IMR-90 (cell line): Measurements from ENCODE around the gene RNF215. TPM values are rescaled to one million over a fixed set of nuclear protein-coding genes. Genes with fewer than 3 reads are reported as not detected.

Source experiments
- ATAC-seq: fragments of 200-7000 bp; cut with Tn5 transposase; 2 replicates; pipeline ENCODE4 v1.9.1; 2020; ENCODE audit warnings: low read depth, mild to moderate bottlenecking, moderate library complexity
- BruUV-seq: library from RNA; stranded (reverse); fragments of 400-500 nt; replicated peaks from 2 replicates; lab custom pipeline; 2021; lab: Mats Ljungman, UMichigan
- CTCF ChIA-PET: fragments of 300-600 bp; formaldehyde crosslinking; extraction: SDS; loops from one replicate; lab custom pipeline; 2021; ENCODE audit warnings: antibody characterized with exemption; lab: Yijun Ruan, JAX
- POLR2A ChIA-PET: fragments of 300-600 bp; sonication (Branson Sonifier 250); formaldehyde crosslinking; loops from one replicate; lab custom pipeline; 2022; ENCODE audit warnings: antibody characterized with exemption; ENCODE audit not compliant: unreplicated experiment; lab: Charles Lee
- DNase-seq: peaks from one replicate; pipeline ENCODE4 v3.0.0; 2013
- H2AFZ ChIP-seq: replicated peaks from 2 replicates; pipeline ENCODE3; 2013; ENCODE audit warnings: low read length, mild to moderate bottlenecking; ENCODE audit not compliant: poor library complexity
- H2AK5ac ChIP-seq: 2 replicates; pipeline ENCODE4 v1.6.1; 2013; ENCODE audit warnings: low read depth, low read length, inconsistent platforms
- H2AK9ac ChIP-seq: replicated peaks from 2 replicates; pipeline ENCODE3; 2013; ENCODE audit warnings: mild to moderate bottlenecking, low read depth, low read length, moderate library complexity; ENCODE audit not compliant: poor library complexity
- H2BK120ac ChIP-seq: 2 replicates; pipeline ENCODE4 v1.6.1; 2013; ENCODE audit warnings: low read depth, low read length, inconsistent platforms
- H2BK15ac ChIP-seq: 3 replicates; pipeline ENCODE4 v1.6.1; 2013; ENCODE audit warnings: low read depth, low read length, inconsistent platforms
- H2BK20ac ChIP-seq: 2 replicates; pipeline ENCODE4 v1.6.1; 2013; ENCODE audit warnings: low read depth, mild to moderate bottlenecking, inconsistent platforms, low read length, moderate library complexity
- H2BK5ac ChIP-seq: 2 replicates; pipeline ENCODE4 v1.6.1; 2013; ENCODE audit warnings: mild to moderate bottlenecking, low read depth, low read length, inconsistent platforms; ENCODE audit not compliant: poor library complexity, severe bottlenecking
- H3K14ac ChIP-seq: replicated peaks from 2 replicates; pipeline ENCODE4 v1.6.1; 2013; ENCODE audit warnings: low read depth, low read length, inconsistent platforms
- H3K18ac ChIP-seq: 2 replicates; pipeline ENCODE4 v1.6.1; 2013; ENCODE audit warnings: low read depth, low read length, control low read depth
- H3K23ac ChIP-seq: 2 replicates; pipeline ENCODE4 v1.6.1; 2013; ENCODE audit warnings: low read depth, low read length, inconsistent platforms
- H3K27ac ChIP-seq: 2 replicates; pipeline ENCODE4 v1.5.1; 2013; ENCODE audit warnings: mild to moderate bottlenecking, control low read depth, low read length; ENCODE audit not compliant: insufficient read depth
- H3K27me3 ChIP-seq: 2 replicates; pipeline ENCODE4 v1.6.1; 2013; ENCODE audit warnings: low read length; ENCODE audit not compliant: control insufficient read depth, insufficient read depth
- H3K36me3 ChIP-seq: 2 replicates; pipeline ENCODE4 v1.6.1; 2013; ENCODE audit warnings: low read length, mixed read lengths; ENCODE audit not compliant: control insufficient read depth, insufficient read depth
- H3K4ac ChIP-seq: 2 replicates; pipeline ENCODE4 v1.6.1; 2013; ENCODE audit warnings: low read depth, low read length, inconsistent platforms
- H3K4me1 ChIP-seq: 2 replicates; pipeline ENCODE4 v1.6.1; 2013; ENCODE audit warnings: low read length, mixed read lengths; ENCODE audit not compliant: control insufficient read depth, insufficient read depth
- H3K4me2 ChIP-seq: 2 replicates; pipeline ENCODE4 v1.6.1; 2013; ENCODE audit warnings: low read depth, mild to moderate bottlenecking, control low read depth, low read length, moderate library complexity
- H3K4me3 ChIP-seq: 2 replicates; pipeline ENCODE4 v1.5.1; 2013; ENCODE audit warnings: low read depth, mild to moderate bottlenecking, control low read depth, low read length, moderate library complexity; ENCODE audit not compliant: insufficient read depth
- H3K56ac ChIP-seq: 2 replicates; pipeline ENCODE4 v1.6.1; 2013; ENCODE audit warnings: low read length, inconsistent platforms; ENCODE audit not compliant: insufficient read depth; ENCODE audit errors: extremely low read depth
- H3K79me1 ChIP-seq, 2 experiments: 2 replicates each; pipeline ENCODE4 v1.6.1; 2013; ENCODE audit warnings: low read length in 2 of 2, inconsistent platforms in 1 of 2, low read depth in 1 of 2
- H3K9ac ChIP-seq: 2 replicates; pipeline ENCODE4 v1.6.1; 2013; ENCODE audit warnings: low read depth, low read length, control low read depth
- H3K9me1 ChIP-seq: 2 replicates; pipeline ENCODE4 v1.6.1; 2013; ENCODE audit warnings: low read length, inconsistent platforms; ENCODE audit not compliant: insufficient read depth
- H3K9me3 ChIP-seq: 2 replicates; pipeline ENCODE4 v1.6.1; 2013; ENCODE audit warnings: low read length; ENCODE audit not compliant: control insufficient read depth, insufficient read depth
- H4K20me1 ChIP-seq: 2 replicates; pipeline ENCODE4 v1.6.1; 2013; ENCODE audit warnings: low read length, inconsistent platforms; ENCODE audit not compliant: insufficient read depth
- H4K5ac ChIP-seq: 2 replicates; pipeline ENCODE4 v1.6.1; 2013; ENCODE audit warnings: mild to moderate bottlenecking, low read depth, low read length, control low read depth
- H4K8ac ChIP-seq, 2 experiments: 2 replicates each; pipeline ENCODE4 v1.6.1; 2013; ENCODE audit warnings: low read depth in 2 of 2, low read length in 2 of 2, control low read depth in 1 of 2, inconsistent platforms in 1 of 2
- H4K91ac ChIP-seq: 2 replicates; pipeline ENCODE4 v1.6.1; 2013; ENCODE audit warnings: low read depth, low read length, inconsistent platforms; ENCODE audit not compliant: insufficient read depth
- CHD1 ChIP-seq: IDR thresholded peaks from 2 replicates; pipeline ENCODE4 v1.6.1; 2012; ENCODE audit warnings: low read depth, low read length, improper control_type of control experiment
- ELK1 ChIP-seq: fragments of 150-350 bp; IDR thresholded peaks from 2 replicates; pipeline ENCODE4 v1.6.1; 2016; ENCODE audit warnings: low read depth, mild to moderate bottlenecking, low read length, moderate library complexity, borderline replicate concordance
- FOS ChIP-seq: fragments of 150-350 bp; IDR thresholded peaks from 2 replicates; pipeline ENCODE4 v1.6.1; 2016; ENCODE audit warnings: low read depth, low read length
- MXI1 ChIP-seq: IDR thresholded peaks from 2 replicates; pipeline ENCODE4 v1.6.1; 2012; ENCODE audit warnings: low read depth, mild to moderate bottlenecking, low read length, moderate library complexity, borderline replicate concordance
- NFE2L2 ChIP-seq: fragments of 150-350 bp; IDR thresholded peaks from 2 replicates; pipeline ENCODE4 v1.6.1; 2016; ENCODE audit warnings: low read depth, mild to moderate bottlenecking, low read length
- POLR2A ChIP-seq: IDR thresholded peaks from 2 replicates; pipeline ENCODE4 v1.6.1; 2012; ENCODE audit warnings: mild to moderate bottlenecking, low read depth, low read length
- RFX5 ChIP-seq: IDR thresholded peaks from 2 replicates; pipeline ENCODE4 v1.8.0; 2012; ENCODE audit warnings: low read depth, mild to moderate bottlenecking, low read length, moderate library complexity
- USF2 ChIP-seq: fragments of 150-350 bp; IDR thresholded peaks from 2 replicates; pipeline ENCODE4 v1.6.1; 2017; ENCODE audit warnings: mild to moderate bottlenecking, antibody characterized with exemption, low read length, low read depth
- WGBS, 2 experiments: methylation state at CpG; one replicate each; pipeline versions ENCODE4 v1.1.5 to v1.1.7; 2013; ENCODE audit warnings: missing lambda C conversion rate in 2 of 2; ENCODE audit not compliant: insufficient read length in 1 of 2; ENCODE audit errors: extremely low coverage in 2 of 2; 5-methylcytosine and 5-hydroxymethylcytosine counted together
- dilution Hi-C: fragments of 300-500 bp; cut with HindIII; formaldehyde crosslinking; loops from one replicate; pipeline ENCODE4 v1.14.3; 2018; ENCODE audit warnings: low sequenced_read_pairs; ENCODE audit not compliant: unreplicated experiment
- in situ Hi-C: fragments of 300-500 bp; cut with MboI; formaldehyde crosslinking; loops from 3 replicates; pipeline ENCODE4 v1.14.3; 2019; ENCODE audit warnings: low sequenced_read_pairs, inconsistent platforms, mixed read lengths
- intact Hi-C: fragments of 100-400 bp; cut with micrococcal nuclease; formaldehyde crosslinking; loops from 2 replicates; pipeline ENCODE4 v1.10.0; 2022
- polyA plus RNA-seq, 3 experiments: library from polyadenylated mRNA; depleted of rRNA; stranded (reverse); fragments of >200 nt; gene quantifications; 2 replicates each; pipeline ENCODE4 v1.2.3, GENCODE V29; 2012; ENCODE audit warnings: low replicate concordance in 1 of 3
- total RNA-seq: library from RNA; depleted of rRNA; stranded (reverse); fragments of >200 nt; gene quantifications from 2 replicates; pipeline ENCODE4 v1.2.3, GENCODE V29; 2012

RNF215 gene
- total and polyA plus RNA-seq, 2 of the 4 experiments (the other 2 are of a cell fraction) = 15.8 to 21.9 TPM

GRCh38 chr22:30332994-30333706 is 54.1 kb downstream of the RNF215 start:
- H3K4ac ChIP-seq = no peak overlapping the region
- TF ChIP-seq NFE2L2 (no peak), RFX5 (no peak), FOS (no peak), CHD1 (no peak), ELK1 (no peak), USF2 (no peak), POLR2A (no peak), MXI1 (no peak)
- ATAC-seq (no peak), DNase-seq (no peak)
- ChIA-PET CTCF (no interaction called here), POLR2A (no interaction called here)
- no peak overlapping the region for H4K91ac ChIP-seq
- no peak overlapping the region for H3K9ac ChIP-seq
- H2AFZ ChIP-seq = no peak overlapping the region
- H3K27ac ChIP-seq = no peak overlapping the region
- H2BK20ac ChIP-seq = no peak overlapping the region
- H3K56ac ChIP-seq = no peak overlapping the region
- H2BK120ac ChIP-seq = no peak overlapping the region
- H4K5ac ChIP-seq = no peak overlapping the region
- no peak overlapping the region for H3K18ac ChIP-seq
- H3K36me3 ChIP-seq = peaks cover 63% of the 10 kb centered on the region
- no peak overlapping the region for H3K14ac ChIP-seq
- 0 out of 2 replicates have a peak, but pooled peaks cover 3% of the 10 kb centered on the region for H4K20me1 ChIP-seq
- no peak overlapping the region for H4K8ac ChIP-seq
- H3K27me3 ChIP-seq = no peaks in the 10 kb centered on the region
- H2BK15ac ChIP-seq = no peak overlapping the region
- in situ Hi-C loops (no loop called here), intact Hi-C loops (no loop called here), dilution Hi-C loops (no loop called here)
- H3K9me3 ChIP-seq = no peaks in the 10 kb centered on the region
- no peak overlapping the region for H3K4me3 ChIP-seq
- H3K4me1 ChIP-seq = peaks cover 4% of the 10 kb centered on the region
- BruUV-seq = no TSS peak
- peaks cover 2 to 7% of the 10 kb centered on the region in 2 experiments; a peak in 3 of 4 replicates for H3K79me1 ChIP-seq
- no peak overlapping the region for H3K4me2 ChIP-seq
- H3K23ac ChIP-seq = no peak overlapping the region
- H2AK5ac ChIP-seq = no peak overlapping the region
- no peak overlapping the region for H2BK5ac ChIP-seq
- no peak overlapping the region for H2AK9ac ChIP-seq
- no CpG with 5 or more reads among the region's 2 CpGs for WGBS, 2 experiments
- peaks cover 16% of the 10 kb centered on the region for H3K9me1 ChIP-seq
